ENCODE data around the gene TNFRSF25.

TNFRSF25 gene

DNA sequence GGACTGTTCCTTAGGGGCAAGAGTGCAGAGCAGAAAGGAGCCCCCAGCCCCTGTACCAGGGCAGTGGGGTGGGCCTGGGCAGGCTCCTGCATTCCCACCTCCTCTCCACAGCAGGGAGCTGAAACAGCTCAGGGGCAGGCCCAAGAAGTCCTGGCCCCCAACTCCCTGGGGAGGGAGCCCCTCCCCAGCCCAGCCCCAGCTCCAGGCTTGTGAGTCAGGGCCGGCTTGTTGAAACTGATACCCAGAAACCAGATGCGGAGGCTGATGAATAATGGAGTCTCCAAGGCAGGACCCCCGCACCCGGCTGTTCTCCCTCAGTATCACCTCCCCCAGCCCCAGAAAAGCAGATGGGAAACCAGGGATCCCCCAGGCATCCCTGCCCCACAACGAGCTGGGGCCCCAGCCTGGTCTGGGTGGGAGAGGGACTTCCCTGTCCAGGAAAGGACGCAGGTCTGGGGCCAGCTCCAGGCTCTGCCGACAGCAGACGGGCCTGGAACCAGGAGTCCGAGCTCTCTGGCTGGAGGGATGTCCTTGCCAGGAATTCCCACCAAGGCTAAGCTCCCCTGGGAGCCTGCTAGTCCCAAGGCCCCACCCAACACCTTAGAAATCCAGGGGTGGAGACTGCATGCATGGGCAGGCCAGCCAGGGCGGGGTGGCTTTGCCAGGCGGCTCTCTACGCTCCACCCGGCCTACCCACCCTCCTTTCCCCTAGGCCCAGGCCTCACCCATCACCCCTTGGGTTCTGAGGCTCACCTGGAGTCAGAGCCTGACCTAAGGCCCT lies 22.8 kb upstream of the TNFRSF25 start:
- no peak for DNase-seq (ENCODE audit: low read depth, low spot score)

DNA sequence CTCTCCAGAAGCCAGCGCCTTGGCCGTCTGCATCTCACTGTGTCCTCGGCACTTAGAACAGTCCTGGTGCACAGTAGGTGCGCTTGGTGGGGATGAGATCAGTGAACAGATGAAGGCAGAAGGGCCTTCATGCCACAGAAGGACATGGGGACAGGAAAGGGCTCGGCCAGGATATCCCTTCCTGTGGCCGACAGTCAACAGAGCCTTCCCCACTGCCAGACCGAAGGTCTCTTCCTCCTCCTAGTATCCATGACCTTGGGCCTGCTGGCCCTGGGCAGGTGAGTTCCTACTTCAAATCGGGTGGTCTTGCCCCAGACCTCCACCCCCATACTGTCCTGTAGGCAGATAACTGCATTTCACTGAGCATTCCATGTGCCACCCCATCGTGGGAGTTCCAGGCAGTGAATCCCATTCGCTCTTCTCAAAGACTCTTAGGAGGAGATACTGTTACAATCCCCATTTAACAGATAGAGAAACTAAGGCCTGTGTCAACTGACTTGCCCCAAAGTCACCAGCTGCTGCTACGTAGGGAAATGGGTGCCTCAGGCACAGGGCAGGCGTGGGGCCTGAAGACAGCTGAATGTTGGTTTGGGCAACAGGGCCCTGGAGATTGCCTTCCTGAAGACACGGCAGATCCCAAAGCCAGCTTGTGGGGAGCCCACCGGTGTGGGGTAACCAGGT lies 22.0 kb upstream of the TNFRSF25 start:
- no peak for DNase-seq (ENCODE audit: low read depth, low spot score)

DNA sequence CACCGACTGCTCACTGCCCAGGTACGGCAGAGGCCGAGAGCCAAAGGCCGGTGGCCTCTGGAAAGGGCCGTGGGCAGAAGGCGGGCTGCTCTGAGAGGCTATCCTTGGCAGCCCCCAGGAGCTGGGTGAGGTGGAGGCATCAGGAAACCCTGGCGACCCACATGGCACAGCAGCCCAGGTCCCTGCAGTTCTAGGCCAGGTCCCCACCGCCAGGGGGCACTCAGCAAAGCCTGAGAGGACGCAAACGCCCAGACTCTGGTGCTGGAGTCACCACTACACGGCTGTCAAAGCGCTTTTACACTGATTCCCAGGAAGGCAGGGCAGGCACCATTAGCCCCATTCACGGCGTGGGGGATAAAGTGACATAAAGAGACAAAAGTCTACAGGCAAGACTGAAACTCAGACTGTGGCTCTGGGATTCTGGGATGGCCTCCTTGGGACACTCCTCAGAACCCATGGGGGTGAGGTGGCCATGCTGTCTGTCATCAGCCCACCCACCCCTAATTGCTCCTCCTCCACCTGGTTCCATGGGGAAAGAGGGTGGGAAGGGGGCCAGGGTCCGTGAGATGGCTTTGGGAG lies 20.5 kb upstream of the TNFRSF25 start:
- DNase-seq (ENCODE audit: low read depth, low spot score): peak; percentile 91

DNA sequence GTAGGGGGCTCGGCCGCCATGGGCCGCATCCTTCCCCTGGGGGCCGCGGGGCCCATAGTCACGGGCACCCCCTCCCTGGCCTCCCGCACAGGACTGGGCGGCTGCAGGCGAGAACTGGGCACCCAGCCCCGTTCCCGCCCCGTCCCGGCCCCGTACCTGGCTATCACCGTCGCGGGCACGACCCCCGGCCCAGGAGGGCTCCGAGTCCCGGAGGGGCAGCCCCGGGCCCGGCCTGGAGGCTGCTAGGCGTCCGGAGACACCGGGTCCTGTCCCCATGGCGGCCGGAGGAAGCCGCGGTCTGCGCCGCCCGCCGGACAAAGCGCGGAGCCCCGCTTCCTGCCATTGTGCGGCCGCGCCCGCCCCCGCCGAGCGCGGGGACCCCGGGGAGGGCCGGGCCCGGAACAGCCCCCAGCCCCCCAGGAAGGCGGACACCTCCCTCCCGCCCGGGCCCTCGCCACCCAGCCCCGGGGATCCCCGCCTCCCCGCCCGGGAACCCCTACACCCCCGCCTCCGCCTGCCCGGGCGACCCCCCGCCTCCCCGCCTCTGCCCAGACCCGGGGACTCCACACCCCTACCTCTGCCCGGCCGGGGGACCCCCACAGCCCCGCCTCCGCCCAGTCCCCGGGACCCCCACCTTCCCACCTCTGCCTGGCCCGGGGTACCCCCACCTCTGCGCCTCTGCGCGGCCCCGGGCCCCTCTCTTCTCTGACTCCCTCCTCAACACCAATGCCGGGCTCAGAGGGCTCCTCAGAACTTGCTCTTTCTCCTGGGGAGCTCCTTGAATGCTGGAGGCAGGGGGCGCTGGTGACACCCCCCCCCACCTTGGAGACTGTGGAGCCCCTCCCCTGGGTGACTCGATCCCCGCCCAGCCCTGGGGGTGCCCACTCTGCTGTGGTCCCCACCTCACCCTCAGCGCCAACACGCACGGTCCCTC lies 19.5 kb upstream of the TNFRSF25 start:
- DNase-seq (ENCODE audit: low read depth, low spot score): no peak

DNA sequence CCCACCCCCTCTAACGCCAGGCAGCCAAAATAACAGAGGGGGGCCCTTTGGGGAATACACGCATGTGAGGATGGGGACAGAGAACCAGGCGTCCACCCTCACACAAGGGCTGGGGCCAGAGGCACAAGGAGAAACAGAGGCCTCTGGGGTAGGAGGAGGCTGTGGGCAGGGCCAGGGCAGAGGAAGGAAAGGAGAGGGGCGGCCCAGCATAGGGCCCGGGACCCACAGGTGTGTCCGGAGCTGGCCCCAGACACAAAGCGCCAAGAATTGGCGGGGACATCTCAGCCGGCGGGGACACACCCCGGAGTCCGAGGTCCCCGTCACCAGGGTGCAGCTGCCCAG lies 18.8 kb upstream of the TNFRSF25 start:
- DNase-seq (ENCODE audit: low read depth, low spot score): no peak

DNA sequence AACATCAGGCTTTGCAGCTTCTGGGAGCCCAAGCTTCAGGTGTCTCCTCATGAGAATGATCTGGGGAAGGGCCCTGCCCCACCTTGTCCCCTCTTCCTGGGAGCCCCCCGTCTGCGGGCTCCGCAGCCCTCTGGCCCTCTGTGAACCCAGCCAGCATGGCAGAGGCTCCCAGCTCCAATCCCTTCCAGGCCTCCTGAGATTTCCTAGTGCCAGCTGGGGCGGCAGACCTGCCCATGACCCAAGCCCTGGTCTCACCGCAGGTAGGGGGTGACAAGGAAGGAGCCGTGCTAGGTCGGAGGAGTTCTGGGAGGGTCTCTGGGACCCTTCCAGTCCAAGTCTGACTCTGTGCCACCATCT lies 17.8 kb upstream of the TNFRSF25 start:
- DNase-seq (ENCODE audit: low read depth, low spot score): no peak

DNA sequence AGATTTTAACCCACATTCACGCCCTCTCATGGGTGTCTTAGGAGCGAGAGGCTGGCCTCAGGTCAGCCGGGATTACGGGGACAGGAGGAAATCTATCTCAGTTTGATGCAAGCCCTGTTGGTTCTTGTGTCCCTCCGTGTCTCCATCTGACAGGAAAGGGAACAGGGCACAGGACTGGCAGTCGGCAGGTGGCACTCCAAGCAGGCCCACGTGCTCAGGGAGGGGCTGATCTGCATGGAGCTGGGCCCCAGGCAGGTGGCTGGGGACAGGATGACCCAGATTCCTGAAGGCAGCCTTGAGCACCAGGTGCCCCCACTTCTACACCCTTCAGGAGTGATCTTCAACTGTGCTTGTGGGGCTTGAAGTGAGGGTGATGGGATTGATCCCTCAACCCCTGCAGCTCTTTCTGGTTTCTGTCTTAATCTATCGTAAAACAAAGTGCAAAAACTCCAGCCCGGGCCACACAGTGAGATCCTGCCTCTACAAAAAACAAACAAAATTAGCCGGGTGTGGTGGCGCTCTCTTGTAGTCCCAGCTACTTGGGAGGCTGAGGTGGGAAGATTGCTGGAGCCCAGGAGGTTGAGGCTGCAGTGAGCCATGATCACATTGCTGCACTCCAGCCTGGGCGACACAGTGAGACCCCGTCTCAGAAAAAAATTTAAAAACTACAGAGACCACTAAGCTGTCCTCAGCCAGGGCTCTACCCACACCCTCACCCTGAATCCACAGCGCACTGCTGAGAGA lies 17.2 kb upstream of the TNFRSF25 start:
- DNase-seq (ENCODE audit: low read depth, low spot score): no peak

GRCh38 chr1:6481820-6482219 lies 15.8 kb upstream of the TNFRSF25 start:
- DNase-seq (ENCODE audit: low read depth, low spot score): no peak

- DNase-seq (ENCODE audit: low read depth, low spot score): peak; percentile 67
Observed at GRCh38 chr1:6477039-6477820, 11.3 kb upstream of the TNFRSF25 start.

GRCh38 chr1:6476483-6476882 lies 10.5 kb upstream of the TNFRSF25 start:
- no peak for DNase-seq (ENCODE audit: low read depth, low spot score)

DNA sequence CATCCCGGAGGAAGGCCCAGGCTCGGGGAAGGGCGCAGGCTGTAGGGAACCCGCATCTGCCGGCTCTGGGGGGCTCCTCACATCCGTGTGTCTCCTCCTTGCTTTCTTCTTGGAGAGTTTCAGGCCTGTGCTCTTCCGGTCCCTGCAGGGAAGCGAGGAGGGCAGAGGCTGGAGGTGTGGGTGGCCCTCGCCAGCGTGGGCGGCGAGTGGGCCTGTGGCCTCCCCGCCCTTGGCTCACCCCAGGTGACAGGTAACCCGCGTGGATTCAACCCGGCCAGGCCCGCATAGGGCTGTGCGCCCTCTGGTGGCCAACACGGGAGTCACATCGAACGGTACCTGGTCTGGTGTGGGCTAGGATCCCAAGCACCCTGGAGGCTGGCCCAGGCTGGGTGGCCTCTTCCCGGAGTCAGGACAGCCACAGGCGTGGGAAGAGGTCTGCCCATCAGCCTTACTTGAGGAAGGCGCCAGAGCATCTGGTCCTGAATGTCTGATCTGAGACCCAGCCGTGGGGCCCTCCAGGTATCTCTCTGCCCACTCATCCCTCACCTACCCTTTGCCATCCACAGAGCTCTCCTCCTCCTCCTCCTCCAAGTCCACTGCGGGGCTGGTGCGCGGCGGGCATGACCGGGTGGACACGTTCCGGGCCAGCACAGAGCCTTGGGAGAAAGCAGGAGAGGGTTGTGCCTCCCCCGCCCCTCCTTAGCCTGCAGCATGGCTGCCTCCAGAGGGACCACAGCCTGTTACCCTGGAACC lies 9.6 kb upstream of the TNFRSF25 start:
- DNase-seq (ENCODE audit: low read depth, low spot score): peak; percentile 64

DNA sequence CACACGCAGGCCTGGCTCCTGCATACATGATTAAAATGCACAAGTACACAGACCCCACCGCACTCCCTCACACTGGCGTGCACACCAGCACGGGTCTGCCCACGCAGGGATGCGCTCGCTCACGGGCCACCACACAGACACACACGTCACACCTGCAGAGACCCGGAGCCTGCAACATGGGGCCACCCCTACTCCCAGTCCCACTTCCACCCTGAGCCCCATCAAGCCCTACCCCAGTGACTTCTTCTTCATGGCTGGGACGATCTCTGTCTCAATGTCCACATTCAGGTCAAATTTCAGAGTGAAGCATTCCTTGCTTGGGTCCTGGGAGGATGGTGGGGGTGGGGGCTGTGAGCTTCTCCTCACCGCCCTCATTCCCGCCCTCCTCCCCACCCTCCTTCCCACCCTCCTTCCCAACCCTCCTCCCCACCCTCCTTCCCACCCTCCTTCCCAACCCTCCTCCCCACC lies 8.9 kb upstream of the TNFRSF25 start:
- no peak for DNase-seq (ENCODE audit: low read depth, low spot score)

GRCh38 chr1:6473974-6474814 lies 8.2 kb upstream of the TNFRSF25 start:
- no peak for DNase-seq (ENCODE audit: low read depth, low spot score)

- DNase-seq (ENCODE audit: low read depth, low spot score): no peak
Observed at GRCh38 chr1:6473156-6473555, 7.2 kb upstream of the TNFRSF25 start.

DNA sequence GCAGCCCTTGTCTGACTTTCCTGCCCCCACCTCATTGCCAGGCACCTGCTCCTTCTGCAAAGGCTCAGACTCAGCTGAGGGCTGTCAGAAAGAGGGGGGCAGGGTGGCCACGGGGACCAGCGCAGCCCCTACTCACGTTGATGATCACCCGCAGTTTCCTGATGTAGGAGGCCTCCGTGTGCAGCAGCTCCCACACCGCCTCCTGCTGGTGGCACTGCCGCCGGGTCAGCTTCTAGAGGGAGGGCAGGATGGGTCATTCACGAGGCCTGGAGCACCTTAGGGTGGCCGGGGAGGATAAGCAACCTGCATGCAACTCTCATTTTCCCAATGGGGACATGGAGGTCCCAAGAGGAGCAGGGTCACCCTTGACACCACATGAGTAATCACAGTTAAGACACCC lies 6.4 kb upstream of the TNFRSF25 start:
- DNase-seq (ENCODE audit: low read depth, low spot score): peak; percentile 57

DNA sequence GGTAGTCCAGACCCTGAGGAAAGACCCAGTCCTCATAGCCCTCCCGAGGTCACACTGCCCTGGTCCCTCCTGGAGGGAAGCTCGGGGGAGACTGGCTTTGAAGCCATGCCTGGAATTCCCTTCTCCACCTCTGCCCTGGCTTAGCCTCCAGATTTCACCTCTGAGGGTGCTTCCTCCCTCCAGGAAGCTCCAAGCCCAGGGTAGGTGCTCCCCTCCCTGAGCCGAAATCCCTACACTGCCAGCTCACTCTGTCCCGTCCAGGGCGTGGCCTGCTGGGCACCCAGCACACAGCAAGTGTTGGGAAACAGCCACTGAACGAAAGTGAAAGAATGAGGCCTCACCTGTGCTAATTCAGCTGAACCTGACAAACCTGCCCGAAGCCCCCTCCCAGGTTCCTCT lies 6.0 kb upstream of the TNFRSF25 start:
- peak; percentile 55 for DNase-seq (ENCODE audit: low read depth, low spot score)

DNA sequence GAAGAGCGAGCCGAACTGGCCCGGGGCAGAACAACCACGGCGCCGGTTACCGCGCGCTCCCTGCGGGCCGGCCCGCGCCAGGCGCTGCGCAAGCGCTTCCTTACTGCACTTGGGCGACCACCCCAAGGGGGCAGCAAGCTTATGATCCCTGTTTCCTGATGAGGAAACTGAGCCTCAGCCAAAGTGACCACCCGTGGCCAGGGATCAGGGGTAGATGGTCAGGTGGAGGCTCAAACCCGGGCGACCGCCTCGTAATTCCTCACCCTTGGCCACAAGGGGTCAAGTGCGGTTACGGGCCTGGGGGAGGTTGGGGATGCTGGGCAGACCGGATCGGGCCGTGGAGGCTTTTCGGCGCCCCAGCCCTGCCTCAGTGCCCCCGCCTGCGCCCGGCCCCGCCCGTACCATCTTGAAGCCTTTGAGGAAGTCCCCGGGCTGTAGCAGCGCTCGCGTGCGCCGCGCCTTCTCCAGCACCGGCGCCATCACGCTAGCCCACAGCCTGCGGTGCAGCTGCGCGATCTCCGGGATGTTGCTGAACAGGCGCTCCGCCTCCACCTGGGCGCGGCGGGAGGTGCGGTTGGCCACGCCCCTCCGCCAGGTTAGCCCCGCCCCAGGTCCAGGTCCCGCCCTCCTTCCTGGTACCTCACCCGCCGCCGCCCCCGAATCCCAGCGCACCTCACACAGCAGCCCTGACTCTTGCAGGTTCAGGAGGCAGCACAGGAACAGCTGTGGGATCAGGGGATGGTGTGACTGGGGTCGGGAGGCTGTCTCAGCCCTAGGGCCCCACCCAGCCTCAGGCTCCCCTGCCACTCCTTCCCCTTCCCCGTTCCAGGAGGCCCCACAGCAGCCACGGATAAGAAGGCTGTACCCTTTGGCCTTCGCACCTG lies 5.4 kb upstream of the TNFRSF25 start:
- peak; percentile 74 for DNase-seq (ENCODE audit: low read depth, low spot score)

Measured in ELF-1 (cell line).